Neural crest cell (in vitro differentiated cells): ENCODE data around the gene DHX8. TPM values are rescaled to one million over a fixed set of nuclear protein-coding genes. Genes with fewer than 3 reads are reported as not detected.

Source experiments
- DNase-seq: peaks from one replicate; pipeline ENCODE4 v3.0.0; 2021; ENCODE audit warnings: low read depth, mixed read lengths, low spot score
- H3K27ac Mint-ChIP-seq: one replicate; pipeline ENCODE4 v1.8.0; 2021; ENCODE audit warnings: mild to moderate bottlenecking, mixed read lengths; ENCODE audit not compliant: unreplicated experiment
- H3K27me3 Mint-ChIP-seq: 2 replicates; pipeline ENCODE4 v1.8.0; 2021; ENCODE audit warnings: low read depth, mild to moderate bottlenecking, mixed read lengths
- H3K36me3 Mint-ChIP-seq: 2 replicates; pipeline ENCODE4 v1.8.0; 2021; ENCODE audit warnings: low read depth, mild to moderate bottlenecking, mixed read lengths
- H3K4me1 Mint-ChIP-seq: 2 replicates; pipeline ENCODE4 v1.8.0; 2021; ENCODE audit warnings: mixed read lengths
- H3K4me3 Mint-ChIP-seq: one replicate; pipeline ENCODE4 v1.8.0; 2021; ENCODE audit warnings: mild to moderate bottlenecking, mixed read lengths
- H3K9me3 Mint-ChIP-seq: 2 replicates; pipeline ENCODE4 v1.8.0; 2021; ENCODE audit warnings: mixed read lengths
- CTCF ChIP-seq: fragments of 200-600 bp; sonication (generic); conservative IDR thresholded peaks from 2 replicates; pipeline ENCODE4 v1.5.0; 2021; ENCODE audit warnings: antibody characterized with exemption, mild to moderate bottlenecking
- total RNA-seq: library from RNA; stranded (reverse); gene quantifications from 2 replicates; pipeline ENCODE4 v1.2.1, GENCODE V29; 2021

Gene DHX8
- total RNA-seq, 1 donor from 2014 or later = 68.0 TPM

- H3K4me1 Mint-ChIP-seq = peaks cover 48% of the 10 kb centered on the region
- no peak overlapping the region for H3K4me3 Mint-ChIP-seq
- H3K9me3 Mint-ChIP-seq = no peaks in the 10 kb centered on the region
- DNase-seq = no peak
- no peak for TF ChIP-seq CTCF
- peaks cover 8% of the 10 kb centered on the region for H3K27me3 Mint-ChIP-seq
- H3K27ac Mint-ChIP-seq = no peak overlapping the region
- no peaks in the 10 kb centered on the region for H3K36me3 Mint-ChIP-seq
These were observed 68.6 kb downstream of the DHX8 start for GRCh38 chr17:43552229-43552837.

GRCh38 chr17:43553573-43553972, 69.8 kb downstream of the DHX8 start:
- DNase-seq = no peak
- peaks cover 8% of the 10 kb centered on the region for H3K27me3 Mint-ChIP-seq
- no peak overlapping the region for H3K4me3 Mint-ChIP-seq
- H3K9me3 Mint-ChIP-seq = no peaks in the 10 kb centered on the region
- no peaks in the 10 kb centered on the region for H3K36me3 Mint-ChIP-seq
- no peak for TF ChIP-seq CTCF
- peaks cover 40% of the 10 kb centered on the region for H3K4me1 Mint-ChIP-seq
- H3K27ac Mint-ChIP-seq = no peak overlapping the region

- H3K27me3 Mint-ChIP-seq = peaks cover 8% of the 10 kb centered on the region
- H3K4me3 Mint-ChIP-seq = no peak overlapping the region
- TF ChIP-seq CTCF = no peak
- DNase-seq = no peak
- H3K4me1 Mint-ChIP-seq = peaks cover 29% of the 10 kb centered on the region
- H3K9me3 Mint-ChIP-seq = no peaks in the 10 kb centered on the region
- H3K27ac Mint-ChIP-seq = no peak overlapping the region
- no peaks in the 10 kb centered on the region for H3K36me3 Mint-ChIP-seq
These were observed 71.1 kb downstream of the DHX8 start for GRCh38 chr17:43554857-43555256.

- Mint-ChIP-seq H3K27me3 (peaks cover 8% of the 10 kb centered on the region), H3K27ac (peak overlapping the region; percentile 73), H3K4me3 (no peak overlapping the region), H3K4me1 (peaks cover 25% of the 10 kb centered on the region), H3K9me3 (no peaks in the 10 kb centered on the region), H3K36me3 (no peaks in the 10 kb centered on the region)
- DNase-seq = no peak
- no peak for TF ChIP-seq CTCF
These were observed 72.5 kb downstream of the DHX8 start for GRCh38 chr17:43556292-43556691.

- Mint-ChIP-seq H3K27ac (no peak overlapping the region), H3K4me1 (peaks cover 39% of the 10 kb centered on the region), H3K36me3 (no peaks in the 10 kb centered on the region), H3K4me3 (no peak overlapping the region), H3K27me3 (peaks cover 7% of the 10 kb centered on the region), H3K9me3 (no peaks in the 10 kb centered on the region)
- DNase-seq = no peak
- TF ChIP-seq CTCF = no peak
These were observed 75.0 kb downstream of the DHX8 start for GRCh38 chr17:43558805-43559160.
